ENCODE results near the gene PWWP2B.

Gene PWWP2B

DNA sequence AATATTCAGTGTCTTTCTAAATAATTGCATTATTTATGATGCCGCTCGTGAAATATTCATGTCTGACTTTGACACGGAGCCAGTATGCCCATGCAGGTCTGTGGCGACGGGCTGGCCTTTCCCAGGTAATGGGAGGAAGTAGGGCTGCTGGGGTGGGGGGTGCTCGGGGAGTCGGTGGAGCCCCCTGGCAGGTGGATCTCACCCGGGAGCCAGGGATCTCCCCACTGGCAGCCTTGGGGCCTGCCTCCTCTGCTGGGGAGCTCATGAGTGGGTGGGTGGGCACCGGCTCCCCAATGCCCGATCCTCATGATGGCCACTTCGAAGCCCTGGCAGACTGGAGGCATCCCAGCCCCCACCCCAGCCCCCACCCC lies 52.8 kb downstream of the PWWP2B start:
- Histone ChIP-seq H3K27me3 (ENCODE audit: control insufficient read depth, low read length) (no peaks in the 10 kb centered on the region), H3K9me3 (ENCODE audit: control insufficient read depth, insufficient read depth, low read length) (no peaks in the 10 kb centered on the region), H3F3A (ENCODE audit: control insufficient read depth, insufficient read depth) (peaks cover 13% of the 10 kb centered on the region), H3K4me1 (ENCODE audit: control insufficient read depth, low read length) (peaks cover 63% of the 10 kb centered on the region), H3K4me2 (ENCODE audit: low read length) (no peak overlapping the region), H4K20me1 (ENCODE audit: control insufficient read depth, insufficient read depth, low read depth, low read length) (no peaks in the 10 kb centered on the region), H3K79me2 (ENCODE audit: control insufficient read depth, low read length) (no peaks in the 10 kb centered on the region), H3K36me3 (ENCODE audit: control insufficient read depth, low read length) (no peaks in the 10 kb centered on the region), H3K4me3 (ENCODE audit: low read length) (no peak overlapping the region), H3K9me2 (replicated peaks; ENCODE audit: control insufficient read depth, low read length) (no peaks in the 10 kb centered on the region), H3K27ac (ENCODE audit: low read depth, low read length) (no peak overlapping the region)
- no peak for TF ChIP-seq EZH2phosphoT487 (IDR thresholded peaks at IDR 0.05; ENCODE audit: borderline replicate concordance, low read length)
- TF ChIP-seq, protein P1, sequence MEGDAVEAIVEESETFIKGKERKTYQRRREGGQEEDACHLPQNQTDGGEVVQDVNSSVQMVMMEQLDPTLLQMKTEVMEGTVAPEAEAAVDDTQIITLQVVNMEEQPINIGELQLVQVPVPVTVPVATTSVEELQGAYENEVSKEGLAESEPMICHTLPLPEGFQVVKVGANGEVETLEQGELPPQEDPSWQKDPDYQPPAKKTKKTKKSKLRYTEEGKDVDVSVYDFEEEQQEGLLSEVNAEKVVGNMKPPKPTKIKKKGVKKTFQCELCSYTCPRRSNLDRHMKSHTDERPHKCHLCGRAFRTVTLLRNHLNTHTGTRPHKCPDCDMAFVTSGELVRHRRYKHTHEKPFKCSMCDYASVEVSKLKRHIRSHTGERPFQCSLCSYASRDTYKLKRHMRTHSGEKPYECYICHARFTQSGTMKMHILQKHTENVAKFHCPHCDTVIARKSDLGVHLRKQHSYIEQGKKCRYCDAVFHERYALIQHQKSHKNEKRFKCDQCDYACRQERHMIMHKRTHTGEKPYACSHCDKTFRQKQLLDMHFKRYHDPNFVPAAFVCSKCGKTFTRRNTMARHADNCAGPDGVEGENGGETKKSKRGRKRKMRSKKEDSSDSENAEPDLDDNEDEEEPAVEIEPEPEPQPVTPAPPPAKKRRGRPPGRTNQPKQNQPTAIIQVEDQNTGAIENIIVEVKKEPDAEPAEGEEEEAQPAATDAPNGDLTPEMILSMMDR (IDR thresholded peaks at IDR 0.05; ENCODE audit: low read depth, low read length, poor library complexity, severe bottlenecking), result no peak

DNA sequence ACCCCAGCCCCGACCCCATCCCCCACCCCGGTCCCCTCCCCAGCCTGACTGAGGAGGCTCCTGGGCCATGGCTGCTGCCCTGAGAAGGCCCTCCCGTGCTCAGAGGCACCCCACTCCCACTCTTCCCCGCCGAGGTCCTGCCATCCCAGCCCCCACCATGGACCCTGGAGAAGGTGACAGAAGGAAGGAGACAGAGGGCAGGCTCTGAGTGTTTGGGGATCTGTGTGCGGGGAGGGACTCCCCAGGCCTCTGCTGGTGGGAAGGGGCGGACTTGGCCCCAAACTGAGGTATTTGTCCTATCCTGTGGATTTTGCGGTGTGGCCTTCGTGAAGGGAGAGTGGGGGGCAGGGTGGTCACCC lies 53.4 kb downstream of the PWWP2B start:
- H4K20me1 ChIP-seq (ENCODE audit: control insufficient read depth, insufficient read depth, low read depth, low read length), result no peaks in the 10 kb centered on the region
- H3K4me2 ChIP-seq (ENCODE audit: low read length), result no peak overlapping the region
- no peak overlapping the region for H3K4me3 ChIP-seq (ENCODE audit: low read length)
- no peaks in the 10 kb centered on the region for H3K27me3 ChIP-seq (ENCODE audit: control insufficient read depth, low read length)
- no peak overlapping the region for H3K27ac ChIP-seq (ENCODE audit: low read depth, low read length)
- H3K4me1 ChIP-seq (ENCODE audit: control insufficient read depth, low read length), result peaks cover 56% of the 10 kb centered on the region
- no peaks in the 10 kb centered on the region for H3K9me2 ChIP-seq (replicated peaks; ENCODE audit: control insufficient read depth, low read length)
- no peaks in the 10 kb centered on the region for H3K9me3 ChIP-seq (ENCODE audit: control insufficient read depth, insufficient read depth, low read length)
- H3K79me2 ChIP-seq (ENCODE audit: control insufficient read depth, low read length), result no peaks in the 10 kb centered on the region
- H3K36me3 ChIP-seq (ENCODE audit: control insufficient read depth, low read length), result no peaks in the 10 kb centered on the region
- TF ChIP-seq, protein P1 (IDR thresholded peaks at IDR 0.05; ENCODE audit: low read depth, low read length, poor library complexity, severe bottlenecking), result no peak
- TF ChIP-seq EZH2phosphoT487 (IDR thresholded peaks at IDR 0.05; ENCODE audit: borderline replicate concordance, low read length), result no peak
- H3F3A ChIP-seq (ENCODE audit: control insufficient read depth, insufficient read depth), result peaks cover 13% of the 10 kb centered on the region

DNA sequence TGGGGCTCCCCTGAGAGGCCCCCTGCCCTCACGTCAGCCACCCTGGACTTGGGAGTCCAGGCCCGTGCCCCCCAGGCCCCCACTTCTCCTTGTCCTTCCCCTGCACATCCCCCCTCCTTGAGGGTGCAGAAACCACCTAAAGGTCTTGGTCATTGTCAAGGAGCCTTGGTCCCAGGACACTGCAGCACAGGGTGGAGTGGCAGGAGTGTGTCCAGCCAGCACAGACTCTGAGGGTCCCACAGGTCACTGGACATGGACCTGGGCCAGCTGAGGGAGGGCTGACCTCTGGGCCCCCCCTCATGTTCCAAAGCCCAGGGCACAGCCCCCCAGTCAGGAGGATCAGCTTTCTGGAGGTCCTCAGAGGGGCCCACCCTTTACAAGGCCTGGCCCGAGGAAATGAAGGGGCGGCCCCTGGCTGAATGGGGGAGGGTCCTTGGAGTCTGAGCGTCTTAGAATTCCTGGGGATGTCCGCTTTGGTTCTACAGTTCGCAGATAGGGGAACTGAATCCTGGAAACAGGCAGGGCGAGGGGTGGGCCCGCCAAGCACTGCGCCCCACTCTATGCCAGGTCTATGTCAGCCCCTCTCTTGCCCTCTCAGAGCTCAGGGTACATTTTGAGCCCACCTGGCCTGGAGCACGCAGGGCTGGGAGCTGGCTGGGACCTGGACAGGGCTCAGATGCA lies 54.0 kb downstream of the PWWP2B start:
- H3K4me3 ChIP-seq (ENCODE audit: low read length), result no peak overlapping the region
- no peak for TF ChIP-seq EZH2phosphoT487 (IDR thresholded peaks at IDR 0.05; ENCODE audit: borderline replicate concordance, low read length)
- TF ChIP-seq, protein P1 (IDR thresholded peaks at IDR 0.05; ENCODE audit: low read depth, low read length, poor library complexity, severe bottlenecking), result no peak
- no peaks in the 10 kb centered on the region for H3K27me3 ChIP-seq (ENCODE audit: control insufficient read depth, low read length)
- no peaks in the 10 kb centered on the region for H3K9me2 ChIP-seq (replicated peaks; ENCODE audit: control insufficient read depth, low read length)
- no peaks in the 10 kb centered on the region for H3K79me2 ChIP-seq (ENCODE audit: control insufficient read depth, low read length)
- H3K27ac ChIP-seq (ENCODE audit: low read depth, low read length), result no peak overlapping the region
- H4K20me1 ChIP-seq (ENCODE audit: control insufficient read depth, insufficient read depth, low read depth, low read length), result no peaks in the 10 kb centered on the region
- peaks cover 13% of the 10 kb centered on the region for H3F3A ChIP-seq (ENCODE audit: control insufficient read depth, insufficient read depth)
- no peak overlapping the region for H3K4me2 ChIP-seq (ENCODE audit: low read length)
- H3K36me3 ChIP-seq (ENCODE audit: control insufficient read depth, low read length), result no peaks in the 10 kb centered on the region
- H3K9me3 ChIP-seq (ENCODE audit: control insufficient read depth, insufficient read depth, low read length), result no peaks in the 10 kb centered on the region
- H3K4me1 ChIP-seq (ENCODE audit: control insufficient read depth, low read length), result peaks cover 51% of the 10 kb centered on the region
